Activated naive CD4-positive, alpha-beta T cell treated with anti-CD3 and anti-CD28 coated beads, Interleukin-2, amount 50 U/mL, for 24 hours (primary cell): ENCODE results near the gene IZUMO3.

Source experiments
- H3K27ac Mint-ChIP-seq: one replicate; pipeline ENCODE4 v1.8.0; 2021; ENCODE audit warnings: mild to moderate bottlenecking, mixed read lengths
- H3K27me3 Mint-ChIP-seq: one replicate; pipeline ENCODE4 v1.8.0; 2021; ENCODE audit warnings: mixed read lengths
- H3K36me3 Mint-ChIP-seq: one replicate; pipeline ENCODE4 v1.8.0; 2021; ENCODE audit warnings: mixed read lengths
- H3K4me1 Mint-ChIP-seq: one replicate; pipeline ENCODE4 v1.8.0; 2021; ENCODE audit warnings: mixed read lengths
- H3K4me3 Mint-ChIP-seq: one replicate; pipeline ENCODE4 v1.8.0; 2021; ENCODE audit warnings: mild to moderate bottlenecking, mixed read lengths
- H3K9me3 Mint-ChIP-seq: one replicate; pipeline ENCODE4 v1.8.0; 2021; ENCODE audit warnings: mixed read lengths

Gene IZUMO3

DNA sequence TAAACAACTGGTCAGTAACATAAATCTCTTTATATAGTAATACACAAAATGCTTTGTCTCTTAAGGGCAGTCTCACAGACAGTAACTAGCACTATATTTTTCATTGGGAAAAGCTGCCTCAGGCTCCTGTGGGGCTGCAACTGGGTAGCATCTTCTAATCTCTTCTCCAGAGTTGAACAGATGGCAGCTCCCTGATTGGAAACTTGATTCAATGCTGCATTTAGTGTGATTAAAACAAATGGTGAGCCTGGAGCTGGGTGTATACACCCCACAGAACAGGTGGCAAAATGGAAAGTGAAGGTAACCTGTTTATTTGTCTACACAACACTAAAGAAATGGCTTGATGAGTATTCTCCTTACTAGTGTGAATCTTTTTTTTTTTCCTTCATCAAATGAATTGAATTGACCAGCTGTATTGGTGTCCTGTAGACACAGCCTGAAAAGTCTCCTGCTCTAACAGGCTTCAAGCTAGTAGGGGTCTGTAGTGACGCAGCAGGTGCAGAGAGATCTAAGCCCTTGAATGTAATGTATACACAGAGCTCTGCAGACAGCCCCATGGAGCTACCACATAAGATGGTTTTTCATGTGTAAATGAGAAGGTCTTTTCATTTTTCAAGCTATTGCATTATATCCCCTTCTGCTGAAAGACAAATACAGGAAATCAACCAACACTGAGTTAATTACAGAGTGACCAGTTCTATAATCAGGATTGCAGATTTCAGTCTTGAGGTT is 43.3 kb downstream of the IZUMO3 start:
- Mint-ChIP-seq H3K4me1 (no peaks in the 10 kb centered on the region), H3K9me3 (peaks cover 16% of the 10 kb centered on the region), H3K36me3 (no peaks in the 10 kb centered on the region), H3K27ac (no peak overlapping the region), H3K27me3 (no peaks in the 10 kb centered on the region), H3K4me3 (no peak overlapping the region)

DNA sequence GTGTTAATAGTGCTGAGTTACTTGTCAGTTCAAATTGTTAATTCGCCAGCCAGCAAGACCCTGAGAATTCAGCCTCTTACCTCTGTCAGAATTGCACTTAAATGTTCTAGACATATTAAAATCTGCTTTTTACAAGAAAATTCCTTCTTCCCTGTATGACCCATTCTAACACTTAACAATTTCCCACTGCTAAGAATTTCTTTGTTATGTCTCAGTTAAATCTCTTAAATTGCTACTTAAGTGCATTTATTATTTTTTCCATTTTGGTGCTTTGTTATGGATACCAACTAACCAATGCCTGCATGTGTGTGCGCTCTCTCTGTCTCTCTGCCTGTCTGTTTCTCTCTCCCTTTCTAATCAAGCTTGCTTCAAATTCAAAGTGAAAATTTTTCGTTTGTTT is 44.9 kb downstream of the IZUMO3 start:
- H3K4me3 Mint-ChIP-seq = no peak overlapping the region
- no peaks in the 10 kb centered on the region for H3K4me1 Mint-ChIP-seq
- peaks cover 16% of the 10 kb centered on the region for H3K9me3 Mint-ChIP-seq
- no peaks in the 10 kb centered on the region for H3K27me3 Mint-ChIP-seq
- no peak overlapping the region for H3K27ac Mint-ChIP-seq
- H3K36me3 Mint-ChIP-seq = no peaks in the 10 kb centered on the region

GRCh38 chr9:24498632-24499031 is 47.1 kb downstream of the IZUMO3 start:
- H3K27ac Mint-ChIP-seq = no peak overlapping the region
- H3K27me3 Mint-ChIP-seq = no peaks in the 10 kb centered on the region
- H3K4me3 Mint-ChIP-seq = no peak overlapping the region
- no peaks in the 10 kb centered on the region for H3K36me3 Mint-ChIP-seq
- H3K9me3 Mint-ChIP-seq = peaks cover 16% of the 10 kb centered on the region
- H3K4me1 Mint-ChIP-seq = no peaks in the 10 kb centered on the region

DNA sequence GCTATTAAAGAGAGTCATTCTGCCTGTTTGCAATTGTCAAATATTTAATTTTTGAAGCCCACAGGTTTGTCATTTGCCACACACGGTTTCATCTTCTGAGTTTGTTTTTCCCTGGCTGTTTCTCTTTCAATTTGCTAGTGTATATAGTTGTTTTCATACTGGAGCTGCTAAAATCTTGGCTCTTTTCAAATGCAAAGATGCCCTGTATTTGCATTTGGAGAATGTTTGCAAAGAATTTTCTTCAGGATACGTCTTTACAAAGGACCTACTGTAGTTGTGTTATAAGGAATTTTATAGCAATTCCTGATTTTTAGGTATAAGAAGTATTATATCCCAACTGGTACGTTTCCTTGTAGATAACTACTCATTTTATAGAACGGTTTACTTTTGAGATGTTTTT is 48.0 kb downstream of the IZUMO3 start:
- Mint-ChIP-seq H3K4me1 (no peaks in the 10 kb centered on the region), H3K27ac (no peak overlapping the region), H3K9me3 (peaks cover 17% of the 10 kb centered on the region), H3K4me3 (no peak overlapping the region), H3K36me3 (no peaks in the 10 kb centered on the region), H3K27me3 (no peaks in the 10 kb centered on the region)
